Stomach smooth muscle (tissue), 2 donors: ENCODE data around the gene PDZD4.
"Not testable (repeated sequence)": the region's sequence is repeated elsewhere in the genome, so short reads cannot be mapped to it uniquely, and the experiment has no call there.

Experiments used
- H3K27ac ChIP-seq: one replicate; pipeline ENCODE4 v1.7.0; 2013; ENCODE audit warnings: mild to moderate bottlenecking, low read length, inconsistent platforms
- H3K27me3 ChIP-seq, 2 donors: one replicate each; pipeline ENCODE4 v1.7.0; 2013; ENCODE audit warnings: low read length in 2 of 2; ENCODE audit not compliant: insufficient read depth in 2 of 2, control insufficient read depth in 1 of 2
- H3K36me3 ChIP-seq, 2 donors: one replicate each; pipeline ENCODE4 v1.7.0; 2013; ENCODE audit warnings: low read length in 2 of 2; ENCODE audit not compliant: control insufficient read depth in 2 of 2, insufficient read depth in 2 of 2
- H3K4me1 ChIP-seq: one replicate; pipeline ENCODE4 v1.7.0; 2013; ENCODE audit warnings: low read length; ENCODE audit not compliant: control insufficient read depth, insufficient read depth
- H3K4me3 ChIP-seq, 2 donors: one replicate each; pipeline ENCODE4 v1.7.0; 2013; ENCODE audit warnings: low read length in 2 of 2
- H3K9ac ChIP-seq, 2 donors: one replicate each; pipeline ENCODE4 v1.7.0; 2013; ENCODE audit warnings: low read length in 2 of 2, mild to moderate bottlenecking in 1 of 2
- H3K9me3 ChIP-seq, 2 donors: one replicate each; pipeline ENCODE4 v1.7.0; 2013; ENCODE audit warnings: low read length in 2 of 2; ENCODE audit not compliant: control insufficient read depth in 2 of 2
- donor health status: healthy.
- donor health status: Pancreatic carcinoma.

The PDZD4 gene

GRCh38 chrX:153819384-153820040, 10.8 kb downstream of the PDZD4 start:
- H3K4me1 ChIP-seq, result no peaks in the 10 kb centered on the region
- peak overlapping the region; percentile 13 to 38 for H3K9ac ChIP-seq
- no peak overlapping the region for H3K27ac ChIP-seq

GRCh38 chrX:153818571-153819383, 11.6 kb downstream of the PDZD4 start:
- Histone ChIP-seq H3K9me3 (no peaks in the 10 kb centered on the region), H3K27ac (no peak overlapping the region), H3K4me1 (no peaks in the 10 kb centered on the region), H3K4me3 (peak overlapping the region; percentile 51 to 64), H3K27me3 (peaks cover 0 to 12% of the 10 kb centered on the region in 2 donors), H3K9ac (peak overlapping the region; percentile 13 to 38), H3K36me3 (no peaks in the 10 kb centered on the region)

More at GRCh38 chrX:153819384-153820040, 10.8 kb downstream of the PDZD4 start:
- Histone ChIP-seq H3K9me3 (no peaks in the 10 kb centered on the region), H3K27me3 (peaks cover 0 to 15% of the 10 kb centered on the region in 2 donors), H3K4me3 (peak overlapping the region; percentile 51 to 64), H3K36me3 (no peaks in the 10 kb centered on the region)

GRCh38 chrX:153818064-153818463, 12.3 kb downstream of the PDZD4 start:
- not testable (repeated sequence) for H3K36me3 ChIP-seq, H3K4me3 ChIP-seq, H3K9ac ChIP-seq, H3K4me1 ChIP-seq, H3K27ac ChIP-seq, H3K9me3 ChIP-seq
- peaks cover 0 to 10% of the 10 kb centered on the region in 2 donors for H3K27me3 ChIP-seq

GRCh38 chrX:153816831-153817690, 13.3 kb downstream of the PDZD4 start:
- Histone ChIP-seq H3K4me3 (no peak overlapping the region), H3K36me3 (no peaks in the 10 kb centered on the region), H3K27me3 (peaks cover 0 to 10% of the 10 kb centered on the region in 2 donors), H3K27ac (no peak overlapping the region), H3K9me3 (no peaks in the 10 kb centered on the region), H3K4me1 (no peaks in the 10 kb centered on the region), H3K9ac (no peak overlapping the region)

GRCh38 chrX:153814591-153815315, 15.6 kb downstream of the PDZD4 start:
- Histone ChIP-seq H3K36me3 (no peaks in the 10 kb centered on the region), H3K27ac (no peak overlapping the region), H3K9me3 (no peaks in the 10 kb centered on the region), H3K4me3 (no peak overlapping the region), H3K27me3 (peaks cover 0 to 10% of the 10 kb centered on the region in 2 donors), H3K4me1 (no peaks in the 10 kb centered on the region), H3K9ac (no peak overlapping the region)

- Histone ChIP-seq H3K27ac (no peak overlapping the region), H3K4me1 (no peaks in the 10 kb centered on the region), H3K27me3 (peaks cover 0 to 7% of the 10 kb centered on the region in 2 donors), H3K9me3 (no peaks in the 10 kb centered on the region), H3K4me3 (no peak overlapping the region), H3K36me3 (no peaks in the 10 kb centered on the region), H3K9ac (no peak overlapping the region)
These were observed 17.2 kb downstream of the PDZD4 start for GRCh38 chrX:153813161-153813560.

GRCh38 chrX:153812220-153812619, 18.1 kb downstream of the PDZD4 start:
- Histone ChIP-seq H3K27me3 (peaks cover 0 to 2% of the 10 kb centered on the region in 2 donors), H3K4me3 (no peak overlapping the region), H3K4me1 (no peaks in the 10 kb centered on the region), H3K9ac (no peak overlapping the region), H3K36me3 (no peaks in the 10 kb centered on the region), H3K27ac (no peak overlapping the region), H3K9me3 (no peaks in the 10 kb centered on the region)

- Histone ChIP-seq H3K9ac (no peak overlapping the region), H3K36me3 (no peaks in the 10 kb centered on the region), H3K27ac (no peak overlapping the region), H3K9me3 (no peaks in the 10 kb centered on the region), H3K27me3 (peaks cover 0 to 2% of the 10 kb centered on the region in 2 donors), H3K4me1 (no peaks in the 10 kb centered on the region), H3K4me3 (no peak overlapping the region)
These were observed 22.4 kb downstream of the PDZD4 start for GRCh38 chrX:153807976-153808375.

- Histone ChIP-seq H3K9me3 (no peaks in the 10 kb centered on the region), H3K27ac (no peak overlapping the region), H3K36me3 (no peaks in the 10 kb centered on the region), H3K27me3 (peaks cover 0 to 2% of the 10 kb centered on the region in 2 donors), H3K4me1 (no peaks in the 10 kb centered on the region), H3K4me3 (no peak overlapping the region), H3K9ac (no peak overlapping the region)
These were observed 23.3 kb downstream of the PDZD4 start for GRCh38 chrX:153806999-153807575.

GRCh38 chrX:153805436-153805835, 24.9 kb downstream of the PDZD4 start:
- H3K9me3 ChIP-seq, result no peaks in the 10 kb centered on the region
- no peak overlapping the region for H3K4me3 ChIP-seq
- H3K9ac ChIP-seq, result no peak overlapping the region
- H3K27me3 ChIP-seq, result peaks cover 0 to 5% of the 10 kb centered on the region in 2 donors
- no peaks in the 10 kb centered on the region for H3K36me3 ChIP-seq
- H3K27ac ChIP-seq, result no peak overlapping the region
- no peaks in the 10 kb centered on the region for H3K4me1 ChIP-seq
